Loucy (cell line): ENCODE results near the gene KPNA4.

ENCODE experiments used
- H2AFZ ChIP-seq: fragments of 200-600 bp; sonication (generic); 2 replicates; pipeline ENCODE4 v1.6.0; 2016; ENCODE audit warnings: antibody characterized with exemption, mild to moderate bottlenecking, low read length, moderate library complexity
- H3F3A ChIP-seq: fragments of 200-600 bp; 2 replicates; pipeline ENCODE4 v1.6.0; 2016; ENCODE audit warnings: antibody characterized with exemption, low read depth, mild to moderate bottlenecking
- H3K27me3 ChIP-seq: fragments of 200-600 bp; sonication (generic); 2 replicates; pipeline ENCODE4 v1.6.1; 2014; ENCODE audit warnings: low read length, mild to moderate bottlenecking; ENCODE audit not compliant: insufficient read depth, poor library complexity, severe bottlenecking
- H3K36me3 ChIP-seq: fragments of 200-600 bp; sonication (generic); 2 replicates; pipeline ENCODE4 v1.6.1; 2016; ENCODE audit warnings: low read length; ENCODE audit not compliant: insufficient read depth
- H3K4me1 ChIP-seq: fragments of 200-600 bp; sonication (generic); 2 replicates; pipeline ENCODE4 v1.5.1; 2014; ENCODE audit warnings: low read length, mild to moderate bottlenecking; ENCODE audit not compliant: insufficient read depth, poor library complexity, severe bottlenecking
- H3K4me2 ChIP-seq: fragments of 200-600 bp; sonication (generic); 2 replicates; pipeline ENCODE4 v1.6.0; 2014; ENCODE audit warnings: antibody characterized with exemption, low read length, low read depth, mild to moderate bottlenecking; ENCODE audit not compliant: poor library complexity, severe bottlenecking
- H3K4me3 ChIP-seq: fragments of 200-600 bp; sonication (generic); 2 replicates; pipeline ENCODE4 v1.5.1; 2014; ENCODE audit warnings: low read length, mild to moderate bottlenecking, mixed read lengths; ENCODE audit not compliant: poor library complexity, severe bottlenecking
- H3K79me2 ChIP-seq: fragments of 200-600 bp; sonication (generic); 2 replicates; pipeline ENCODE4 v1.6.1; 2014; ENCODE audit warnings: low read length; ENCODE audit not compliant: insufficient read depth
- H3K9ac ChIP-seq: fragments of 200-600 bp; sonication (generic); 2 replicates; pipeline ENCODE4 v1.6.0; 2014; ENCODE audit warnings: mild to moderate bottlenecking, low read depth, low read length, moderate library complexity; ENCODE audit not compliant: poor library complexity, severe bottlenecking
- H3K9me2 ChIP-seq: fragments of 200-600 bp; sonication (generic); replicated peaks from 2 replicates; pipeline ENCODE4 v1.6.1; 2016; ENCODE audit warnings: low read depth, low read length, mixed read lengths
- H3K9me3 ChIP-seq: fragments of 200-600 bp; sonication (generic); 2 replicates; pipeline ENCODE4 v1.6.1; 2014; ENCODE audit warnings: mild to moderate bottlenecking, antibody characterized with exemption, low read length, low read depth; ENCODE audit not compliant: insufficient read depth
- H4K20me1 ChIP-seq: fragments of 200-600 bp; sonication (generic); 2 replicates; pipeline ENCODE4 v1.6.0; 2014; ENCODE audit warnings: antibody characterized with exemption, low read length, mild to moderate bottlenecking; ENCODE audit not compliant: insufficient read depth, poor library complexity, severe bottlenecking
- EZH2phosphoT487 ChIP-seq: fragments of 200-600 bp; IDR thresholded peaks from 2 replicates; pipeline ENCODE4 v1.6.1; 2018; ENCODE audit warnings: antibody characterized with exemption, mild to moderate bottlenecking, moderate library complexity, borderline replicate concordance
- TF ChIP-seq, protein P1 (sequence below): fragments of 200-600 bp; sonication (generic); conservative IDR thresholded peaks from 2 replicates; pipeline ENCODE4 v1.5.1; 2014; ENCODE audit warnings: mild to moderate bottlenecking, antibody characterized with exemption, low read length

The KPNA4 gene

DNA sequence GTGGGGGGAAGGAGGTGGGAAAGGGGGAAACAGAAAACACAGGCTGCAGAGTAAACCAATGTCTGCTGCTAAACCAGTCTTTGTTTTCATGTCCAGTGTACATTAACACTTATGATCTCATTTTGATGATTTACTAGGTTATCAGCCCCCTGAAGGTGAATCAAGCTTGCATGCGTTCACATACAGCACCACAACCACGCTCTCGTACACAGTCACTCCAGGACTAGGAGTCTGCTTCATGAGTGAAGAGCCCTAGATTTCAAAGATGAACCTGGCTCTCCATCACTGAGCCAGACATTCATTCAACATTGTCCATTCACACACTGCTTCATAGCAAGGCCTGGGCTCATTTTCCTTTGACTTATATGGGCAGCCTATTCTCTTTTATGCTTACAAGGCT, 64.0 kb downstream of the KPNA4 start:
- no peaks in the 10 kb centered on the region for H3K4me1 ChIP-seq
- H3K79me2 ChIP-seq = no peaks in the 10 kb centered on the region
- H3K9ac ChIP-seq = no peak overlapping the region
- no peak overlapping the region for H2AFZ ChIP-seq
- TF ChIP-seq, protein P1, sequence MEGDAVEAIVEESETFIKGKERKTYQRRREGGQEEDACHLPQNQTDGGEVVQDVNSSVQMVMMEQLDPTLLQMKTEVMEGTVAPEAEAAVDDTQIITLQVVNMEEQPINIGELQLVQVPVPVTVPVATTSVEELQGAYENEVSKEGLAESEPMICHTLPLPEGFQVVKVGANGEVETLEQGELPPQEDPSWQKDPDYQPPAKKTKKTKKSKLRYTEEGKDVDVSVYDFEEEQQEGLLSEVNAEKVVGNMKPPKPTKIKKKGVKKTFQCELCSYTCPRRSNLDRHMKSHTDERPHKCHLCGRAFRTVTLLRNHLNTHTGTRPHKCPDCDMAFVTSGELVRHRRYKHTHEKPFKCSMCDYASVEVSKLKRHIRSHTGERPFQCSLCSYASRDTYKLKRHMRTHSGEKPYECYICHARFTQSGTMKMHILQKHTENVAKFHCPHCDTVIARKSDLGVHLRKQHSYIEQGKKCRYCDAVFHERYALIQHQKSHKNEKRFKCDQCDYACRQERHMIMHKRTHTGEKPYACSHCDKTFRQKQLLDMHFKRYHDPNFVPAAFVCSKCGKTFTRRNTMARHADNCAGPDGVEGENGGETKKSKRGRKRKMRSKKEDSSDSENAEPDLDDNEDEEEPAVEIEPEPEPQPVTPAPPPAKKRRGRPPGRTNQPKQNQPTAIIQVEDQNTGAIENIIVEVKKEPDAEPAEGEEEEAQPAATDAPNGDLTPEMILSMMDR = no peak
- TF ChIP-seq EZH2phosphoT487 = no peak
- H3K9me2 ChIP-seq = no peaks in the 10 kb centered on the region
- H3K36me3 ChIP-seq = peaks cover 70% of the 10 kb centered on the region
- H3K4me2 ChIP-seq = no peak overlapping the region
- H4K20me1 ChIP-seq = no peaks in the 10 kb centered on the region
- no peaks in the 10 kb centered on the region for H3K9me3 ChIP-seq
- no peaks in the 10 kb centered on the region for H3F3A ChIP-seq
- H3K4me3 ChIP-seq = no peak overlapping the region
- H3K27me3 ChIP-seq = no peaks in the 10 kb centered on the region

DNA sequence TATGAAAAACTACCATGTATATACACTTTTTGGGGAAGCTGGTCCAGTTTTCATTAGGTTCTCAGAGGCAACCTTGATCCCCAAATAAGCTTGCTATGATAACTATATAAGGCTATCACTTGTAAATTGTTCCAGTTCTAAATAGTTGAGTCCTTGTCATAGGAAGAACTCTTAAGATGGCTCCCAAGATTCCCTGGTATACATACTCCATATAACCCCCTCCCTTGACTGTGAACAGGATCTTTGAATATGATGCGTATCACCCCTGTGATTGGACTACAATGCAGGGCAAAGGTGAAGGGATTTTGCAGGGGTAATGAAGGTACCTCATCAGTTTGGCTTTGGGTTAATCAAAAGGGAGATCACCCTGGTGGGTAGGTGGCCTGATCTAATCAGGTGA, 67.2 kb downstream of the KPNA4 start:
- Histone ChIP-seq H2AFZ (no peak overlapping the region), H3K36me3 (peaks cover 42% of the 10 kb centered on the region)

DNA sequence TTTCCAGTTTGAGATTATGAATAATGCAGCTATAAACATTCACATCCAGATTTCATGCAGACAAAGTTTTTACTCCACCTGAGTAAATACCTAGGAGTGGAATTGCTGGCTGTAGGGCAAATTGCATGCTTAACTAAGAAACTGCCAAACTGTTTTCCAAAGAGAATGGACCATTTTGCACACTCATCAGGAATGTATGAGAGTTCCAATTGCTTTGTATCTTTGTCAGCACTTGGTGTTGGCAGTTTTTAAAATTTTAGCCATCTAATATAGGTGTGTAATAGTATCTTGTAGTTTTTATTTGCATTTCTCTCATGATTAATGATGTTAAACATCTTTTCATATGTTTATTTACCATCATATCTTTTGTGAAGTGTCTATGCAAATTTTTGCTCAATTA, 75.2 kb downstream of the KPNA4 start:
- no peaks in the 10 kb centered on the region for H3K4me1 ChIP-seq
- H3K27me3 ChIP-seq = no peaks in the 10 kb centered on the region
- no peaks in the 10 kb centered on the region for H3K36me3 ChIP-seq
- no peaks in the 10 kb centered on the region for H4K20me1 ChIP-seq
- H3K79me2 ChIP-seq = no peaks in the 10 kb centered on the region
- no peak overlapping the region for H3K4me2 ChIP-seq
- no peaks in the 10 kb centered on the region for H3K9me2 ChIP-seq
- H3K9ac ChIP-seq = no peak overlapping the region
- H3F3A ChIP-seq = no peaks in the 10 kb centered on the region
- no peak for TF ChIP-seq EZH2phosphoT487
- TF ChIP-seq, protein P1 = no peak
- H2AFZ ChIP-seq = no peak overlapping the region
- no peak overlapping the region for H3K4me3 ChIP-seq
- H3K9me3 ChIP-seq = no peaks in the 10 kb centered on the region

More for the DNA sequence above, 67.2 kb downstream of the KPNA4 start:
- no peaks in the 10 kb centered on the region for H3K9me3 ChIP-seq
- no peaks in the 10 kb centered on the region for H3K4me1 ChIP-seq
- no peak overlapping the region for H3K9ac ChIP-seq
- H3K79me2 ChIP-seq = no peaks in the 10 kb centered on the region
- H3K4me3 ChIP-seq = no peak overlapping the region
- H4K20me1 ChIP-seq = no peaks in the 10 kb centered on the region
- no peaks in the 10 kb centered on the region for H3K9me2 ChIP-seq
- H3F3A ChIP-seq = no peaks in the 10 kb centered on the region
- H3K4me2 ChIP-seq = no peak overlapping the region
- TF ChIP-seq, protein P1 = no peak
- no peak for TF ChIP-seq EZH2phosphoT487
- no peaks in the 10 kb centered on the region for H3K27me3 ChIP-seq
